Common myeloid progenitor, CD34-positive (primary cell): ENCODE measurements around the gene CA5B.
"Not testable (repeated sequence)": the region's sequence is repeated elsewhere in the genome, so short reads cannot be mapped to it uniquely, and the experiment has no call there.

Experiments used
- CTCF ChIA-PET: fragments of 350-600 bp; sonication (Branson Sonifier 250); formaldehyde crosslinking; loops from one replicate; lab custom pipeline; 2021; ENCODE audit warnings: antibody characterized with exemption; lab: Charles Lee
- POLR2A ChIA-PET: fragments of 350-600 bp; sonication (Branson Sonifier 250); formaldehyde crosslinking; loops from one replicate; lab custom pipeline; 2021; ENCODE audit warnings: antibody characterized with exemption; lab: Charles Lee
- DNase-seq, 3 donors: peaks; one replicate each; pipeline versions ENCODE4 v3.0.0 to v3.0.0-alpha.2; 2013
- H3K27ac ChIP-seq, 2 experiments: 1 replicate in 1 of 2; 2 replicates in 1 of 2; pipeline ENCODE4 v1.7.0; 2013; ENCODE audit warnings: inconsistent platforms in 2 of 2, low read length in 2 of 2, mild to moderate bottlenecking in 2 of 2, low read depth in 1 of 2, moderate library complexity in 1 of 2; ENCODE audit not compliant: severe bottlenecking in 2 of 2, insufficient read depth in 1 of 2, poor library complexity in 1 of 2
- H3K27me3 ChIP-seq, 5 experiments: replicated peaks in 2 of 5; 1 replicate in 3 of 5; 2 replicates in 2 of 5; pipeline versions ENCODE4 v1.6.1 to v1.7.0; 2013; ENCODE audit warnings: low read length in 4 of 5, mild to moderate bottlenecking in 2 of 5, moderate library complexity in 2 of 5, inconsistent platforms in 1 of 5; ENCODE audit not compliant: insufficient read depth in 5 of 5, control insufficient read depth in 4 of 5
- H3K36me3 ChIP-seq, 4 experiments: 1 replicate in 2 of 4; 2 replicates in 2 of 4; pipeline versions ENCODE4 v1.6.1 to v1.7.0; 2013; ENCODE audit warnings: low read length in 3 of 4, control low read depth in 1 of 4, mild to moderate bottlenecking in 1 of 4; ENCODE audit not compliant: control insufficient read depth in 4 of 4, insufficient read depth in 4 of 4
- H3K4me1 ChIP-seq, 4 experiments: 1 replicate in 3 of 4; 2 replicates in 1 of 4; pipeline versions ENCODE4 v1.6.1 to v1.7.1; 2013; ENCODE audit warnings: low read length in 3 of 4, mild to moderate bottlenecking in 3 of 4, control low read depth in 1 of 4, inconsistent platforms in 1 of 4, moderate library complexity in 1 of 4; ENCODE audit not compliant: control insufficient read depth in 4 of 4, insufficient read depth in 4 of 4; ENCODE audit errors: control extremely low read depth in 1 of 4
- H3K4me3 ChIP-seq, 7 experiments: 1 replicate in 4 of 7; 2 replicates in 3 of 7; pipeline versions ENCODE4 v1.5.1 to v1.7.0; 2013; ENCODE audit warnings: mild to moderate bottlenecking in 7 of 7, low read length in 6 of 7, moderate library complexity in 6 of 7, inconsistent platforms in 2 of 7, low read depth in 2 of 7, control low read depth in 1 of 7; ENCODE audit not compliant: insufficient read depth in 4 of 7, control insufficient read depth in 1 of 7; ENCODE audit errors: extremely low read depth in 1 of 7
- H3K9me3 ChIP-seq, 5 experiments: 1 replicate in 4 of 5; 2 replicates in 1 of 5; pipeline versions ENCODE4 v1.6.1 to v1.7.1; 2013; ENCODE audit warnings: low read length in 4 of 5, mild to moderate bottlenecking in 2 of 5, inconsistent platforms in 1 of 5, low read depth in 1 of 5, moderate library complexity in 1 of 5; ENCODE audit not compliant: control insufficient read depth in 4 of 5, insufficient read depth in 2 of 5; ENCODE audit errors: control extremely low read depth in 1 of 5
- WGBS: methylation state at CpG from one replicate; pipeline ENCODE4 v1.1.5; 2013; ENCODE audit not compliant: insufficient coverage; 5-methylcytosine and 5-hydroxymethylcytosine counted together

CA5B gene

GRCh38 chrX:15822922-15823321, 84.9 kb downstream of the CA5B start:
- Histone ChIP-seq H3K4me3 (no peak overlapping the region), H3K9me3 (no peaks in the 10 kb centered on the region), H3K27ac (no peak overlapping the region), H3K4me1 (no peaks in the 10 kb centered on the region), H3K36me3 (peaks cover 12 to 36% (median 23%) of the 10 kb centered on the region in 4 experiments), H3K27me3 (no peaks in the 10 kb centered on the region)
- ChIA-PET CTCF (no interaction called here), POLR2A (no interaction called here)
- DNase-seq: no peak
- WGBS: 98% methylated on average over 17 of the region's 23 CpGs

- ChIA-PET CTCF (interaction anchor here (1.1 kb wide), 1 partner anchor 13 kb away, joined by 3 read pairs; no protein-coding TSS in a partner anchor), POLR2A (no interaction called here)
- 100% methylated on average over 1 of the region's 5 CpGs for WGBS
- Histone ChIP-seq H3K27ac (no peak overlapping the region), H3K9me3 (no peaks in the 10 kb centered on the region), H3K4me1 (no peaks in the 10 kb centered on the region), H3K4me3 (no peak overlapping the region), H3K27me3 (no peaks in the 10 kb centered on the region), H3K36me3 (peaks cover 7 to 19% (median 13%) of the 10 kb centered on the region in 4 experiments)
- no peak for DNase-seq
These were observed 87.9 kb downstream of the CA5B start for GRCh38 chrX:15825936-15826335.

GRCh38 chrX:15829217-15829616, 91.1 kb downstream of the CA5B start:
- Histone ChIP-seq H3K9me3 (no peaks in the 10 kb centered on the region), H3K27ac (no peak overlapping the region), H3K27me3 (no peaks in the 10 kb centered on the region), H3K4me1 (no peaks in the 10 kb centered on the region), H3K36me3 (peaks cover 0 to 7% (median 5%) of the 10 kb centered on the region in 4 experiments), H3K4me3 (no peak overlapping the region)
- no peak for DNase-seq
- POLR2A ChIA-PET: no interaction called here
- CTCF ChIA-PET: no interaction called here
- WGBS: no CpG with 5 or more reads among the region's 1 CpG

- CTCF ChIA-PET, H3K9me3 ChIP-seq, H3K4me3 ChIP-seq, H3K27me3 ChIP-seq, H3K36me3 ChIP-seq, H3K27ac ChIP-seq, H3K4me1 ChIP-seq, POLR2A ChIA-PET, DNase-seq: not testable (repeated sequence)
- no CpG with 5 or more reads among the region's 2 CpGs for WGBS
These were observed 93.3 kb downstream of the CA5B start for GRCh38 chrX:15831347-15831746.

- ChIA-PET POLR2A (no interaction called here), CTCF (no interaction called here)
- peak in 2 of 3 donors; percentile 35 to 54 for DNase-seq
- no peak overlapping the region for H3K4me3 ChIP-seq
- no peaks in the 10 kb centered on the region for H3K27me3 ChIP-seq
- no peaks in the 10 kb centered on the region for H3K9me3 ChIP-seq
- WGBS: 44% methylated on average over 1 of the region's 3 CpGs
- no peak overlapping the region for H3K27ac ChIP-seq
- H3K36me3 ChIP-seq: no peaks in the 10 kb centered on the region
- no peaks in the 10 kb centered on the region for H3K4me1 ChIP-seq
These were observed 96.0 kb downstream of the CA5B start for GRCh38 chrX:15834053-15834452.

- ChIA-PET CTCF (no interaction called here), POLR2A (no interaction called here)
These were observed 96.9 kb downstream of the CA5B start for GRCh38 chrX:15834827-15835595.

More at GRCh38 chrX:15834827-15835595, 96.9 kb downstream of the CA5B start:
- Histone ChIP-seq H3K9me3 (no peaks in the 10 kb centered on the region), H3K4me1 (no peaks in the 10 kb centered on the region), H3K27me3 (peaks cover 0 to 3% (median 0%) of the 10 kb centered on the region in 5 experiments), H3K27ac (no peak overlapping the region), H3K36me3 (peaks cover 0 to under 1% (median 0%) of the 10 kb centered on the region in 4 experiments), H3K4me3 (no peak overlapping the region)
- 100% methylated on average over 2 of the region's 5 CpGs for WGBS
- no peak for DNase-seq
